ENCODE results near the gene GCC2.

GRCh38 chr2:108401800-108402199 lies 47.2 kb upstream of the GCC2 start:
- no peak for TF ChIP-seq POLR2AphosphoS5 (IDR thresholded peaks at IDR 0.05; ENCODE audit: low read depth, low read length)
- TF ChIP-seq, protein P1, sequence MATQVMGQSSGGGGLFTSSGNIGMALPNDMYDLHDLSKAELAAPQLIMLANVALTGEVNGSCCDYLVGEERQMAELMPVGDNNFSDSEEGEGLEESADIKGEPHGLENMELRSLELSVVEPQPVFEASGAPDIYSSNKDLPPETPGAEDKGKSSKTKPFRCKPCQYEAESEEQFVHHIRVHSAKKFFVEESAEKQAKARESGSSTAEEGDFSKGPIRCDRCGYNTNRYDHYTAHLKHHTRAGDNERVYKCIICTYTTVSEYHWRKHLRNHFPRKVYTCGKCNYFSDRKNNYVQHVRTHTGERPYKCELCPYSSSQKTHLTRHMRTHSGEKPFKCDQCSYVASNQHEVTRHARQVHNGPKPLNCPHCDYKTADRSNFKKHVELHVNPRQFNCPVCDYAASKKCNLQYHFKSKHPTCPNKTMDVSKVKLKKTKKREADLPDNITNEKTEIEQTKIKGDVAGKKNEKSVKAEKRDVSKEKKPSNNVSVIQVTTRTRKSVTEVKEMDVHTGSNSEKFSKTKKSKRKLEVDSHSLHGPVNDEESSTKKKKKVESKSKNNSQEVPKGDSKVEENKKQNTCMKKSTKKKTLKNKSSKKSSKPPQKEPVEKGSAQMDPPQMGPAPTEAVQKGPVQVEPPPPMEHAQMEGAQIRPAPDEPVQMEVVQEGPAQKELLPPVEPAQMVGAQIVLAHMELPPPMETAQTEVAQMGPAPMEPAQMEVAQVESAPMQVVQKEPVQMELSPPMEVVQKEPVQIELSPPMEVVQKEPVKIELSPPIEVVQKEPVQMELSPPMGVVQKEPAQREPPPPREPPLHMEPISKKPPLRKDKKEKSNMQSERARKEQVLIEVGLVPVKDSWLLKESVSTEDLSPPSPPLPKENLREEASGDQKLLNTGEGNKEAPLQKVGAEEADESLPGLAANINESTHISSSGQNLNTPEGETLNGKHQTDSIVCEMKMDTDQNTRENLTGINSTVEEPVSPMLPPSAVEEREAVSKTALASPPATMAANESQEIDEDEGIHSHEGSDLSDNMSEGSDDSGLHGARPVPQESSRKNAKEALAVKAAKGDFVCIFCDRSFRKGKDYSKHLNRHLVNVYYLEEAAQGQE (IDR thresholded peaks at IDR 0.05; ENCODE audit: insufficient read depth in 1 of 2, low read depth in 2 of 2, low read length in 2 of 2): no peak
